AG09319 (cell line): ENCODE measurements around the gene ISLR.

Source experiments
- DNase-seq: peaks from one replicate; pipeline ENCODE4 v3.0.0-alpha.2; 2010; ENCODE audit warnings: low read depth; ENCODE audit errors: extremely low read depth
- TF ChIP-seq, protein P1 (sequence below): IDR thresholded peaks from 2 replicates; pipeline ENCODE4 v1.5.1; 2011; ENCODE audit warnings: low read depth, mild to moderate bottlenecking, inconsistent platforms, low read length, moderate library complexity

The ISLR gene

DNA sequence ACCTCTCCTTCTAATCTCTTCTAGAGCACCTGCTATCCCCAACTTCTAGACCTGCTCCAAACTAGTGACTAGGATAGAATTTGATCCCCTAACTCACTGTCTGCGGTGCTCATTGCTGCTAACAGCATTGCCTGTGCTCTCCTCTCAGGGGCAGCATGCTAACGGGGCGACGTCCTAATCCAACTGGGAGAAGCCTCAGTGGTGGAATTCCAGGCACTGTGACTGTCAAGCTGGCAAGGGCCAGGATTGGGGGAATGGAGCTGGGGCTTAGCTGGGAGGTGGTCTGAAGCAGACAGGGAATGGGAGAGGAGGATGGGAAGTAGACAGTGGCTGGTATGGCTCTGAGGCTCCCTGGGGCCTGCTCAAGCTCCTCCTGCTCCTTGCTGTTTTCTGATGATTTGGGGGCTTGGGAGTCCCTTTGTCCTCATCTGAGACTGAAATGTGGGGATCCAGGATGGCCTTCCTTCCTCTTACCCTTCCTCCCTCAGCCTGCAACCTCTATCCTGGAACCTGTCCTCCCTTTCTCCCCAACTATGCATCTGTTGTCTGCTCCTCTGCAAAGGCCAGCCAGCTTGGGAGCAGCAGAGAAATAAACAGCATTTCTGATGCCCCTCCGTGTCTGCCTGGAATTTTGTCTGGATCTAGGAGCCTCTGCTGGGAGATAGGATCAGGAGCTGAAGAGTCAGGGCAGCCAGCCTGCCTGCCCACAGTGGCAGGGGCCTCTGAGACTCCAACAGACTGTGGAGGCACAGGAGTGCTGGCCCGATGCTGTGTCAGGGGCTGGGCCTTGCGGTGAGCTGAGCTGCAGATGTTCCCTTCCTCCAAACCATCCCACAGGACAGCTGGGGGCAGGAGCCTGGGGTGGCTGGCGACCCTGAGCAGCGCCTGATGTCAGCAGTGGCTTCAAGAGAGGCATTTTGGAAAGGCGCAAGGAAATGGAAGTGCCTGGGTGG is 3.0 kb downstream of the ISLR start:
- TF ChIP-seq, protein P1, sequence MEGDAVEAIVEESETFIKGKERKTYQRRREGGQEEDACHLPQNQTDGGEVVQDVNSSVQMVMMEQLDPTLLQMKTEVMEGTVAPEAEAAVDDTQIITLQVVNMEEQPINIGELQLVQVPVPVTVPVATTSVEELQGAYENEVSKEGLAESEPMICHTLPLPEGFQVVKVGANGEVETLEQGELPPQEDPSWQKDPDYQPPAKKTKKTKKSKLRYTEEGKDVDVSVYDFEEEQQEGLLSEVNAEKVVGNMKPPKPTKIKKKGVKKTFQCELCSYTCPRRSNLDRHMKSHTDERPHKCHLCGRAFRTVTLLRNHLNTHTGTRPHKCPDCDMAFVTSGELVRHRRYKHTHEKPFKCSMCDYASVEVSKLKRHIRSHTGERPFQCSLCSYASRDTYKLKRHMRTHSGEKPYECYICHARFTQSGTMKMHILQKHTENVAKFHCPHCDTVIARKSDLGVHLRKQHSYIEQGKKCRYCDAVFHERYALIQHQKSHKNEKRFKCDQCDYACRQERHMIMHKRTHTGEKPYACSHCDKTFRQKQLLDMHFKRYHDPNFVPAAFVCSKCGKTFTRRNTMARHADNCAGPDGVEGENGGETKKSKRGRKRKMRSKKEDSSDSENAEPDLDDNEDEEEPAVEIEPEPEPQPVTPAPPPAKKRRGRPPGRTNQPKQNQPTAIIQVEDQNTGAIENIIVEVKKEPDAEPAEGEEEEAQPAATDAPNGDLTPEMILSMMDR = no peak
- no peak for DNase-seq

DNA sequence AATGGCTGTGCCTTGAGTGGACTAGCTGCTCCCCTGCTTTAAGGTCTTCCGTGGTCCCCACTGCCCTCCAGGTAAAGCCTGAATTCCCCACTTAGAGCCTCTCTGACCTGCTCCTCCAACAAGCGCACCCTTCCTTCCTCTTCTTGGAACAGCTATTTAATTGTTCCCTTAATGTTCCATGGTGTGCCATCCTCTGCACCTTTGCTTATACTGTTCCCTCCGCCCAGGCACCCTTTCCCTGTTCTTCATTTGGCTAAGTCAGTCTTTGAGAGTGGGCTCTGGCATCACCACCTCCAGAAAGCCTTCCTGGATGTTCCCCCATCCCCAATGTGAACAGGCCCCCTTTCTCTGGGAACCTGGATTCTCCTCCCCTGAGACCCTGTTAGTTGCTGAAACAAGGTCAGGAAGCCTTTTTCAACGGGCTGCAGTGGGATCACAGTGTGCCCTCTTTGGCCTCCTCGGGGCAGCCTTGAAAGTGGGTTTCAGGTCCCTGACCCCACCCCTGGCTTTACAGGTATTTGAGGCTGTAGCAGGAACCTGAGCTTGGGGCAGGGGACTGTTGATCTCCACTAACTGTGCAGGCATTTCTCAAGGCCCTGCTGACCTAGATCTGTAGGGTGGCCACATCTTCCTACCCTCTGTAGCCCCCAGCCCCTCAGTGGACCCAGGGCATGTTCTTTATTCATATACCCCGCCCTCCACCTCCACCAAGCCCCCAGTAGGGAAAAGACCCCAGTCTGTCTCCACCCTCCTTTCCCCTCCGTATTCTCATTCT is 5.0 kb downstream of the ISLR start:
- TF ChIP-seq, protein P1 = no peak
- DNase-seq = no peak

GRCh38 chr15:74179101-74179841 is 5.8 kb downstream of the ISLR start:
- TF ChIP-seq, protein P1 = no peak
- peak; percentile 93 for DNase-seq

- TF ChIP-seq, protein P1 = no peak
- no peak for DNase-seq
These were observed 6.7 kb downstream of the ISLR start for GRCh38 chr15:74179983-74180880.

- no peak for DNase-seq
- TF ChIP-seq, protein P1 = no peak
These were observed 7.5 kb downstream of the ISLR start for GRCh38 chr15:74180881-74181602.

DNA sequence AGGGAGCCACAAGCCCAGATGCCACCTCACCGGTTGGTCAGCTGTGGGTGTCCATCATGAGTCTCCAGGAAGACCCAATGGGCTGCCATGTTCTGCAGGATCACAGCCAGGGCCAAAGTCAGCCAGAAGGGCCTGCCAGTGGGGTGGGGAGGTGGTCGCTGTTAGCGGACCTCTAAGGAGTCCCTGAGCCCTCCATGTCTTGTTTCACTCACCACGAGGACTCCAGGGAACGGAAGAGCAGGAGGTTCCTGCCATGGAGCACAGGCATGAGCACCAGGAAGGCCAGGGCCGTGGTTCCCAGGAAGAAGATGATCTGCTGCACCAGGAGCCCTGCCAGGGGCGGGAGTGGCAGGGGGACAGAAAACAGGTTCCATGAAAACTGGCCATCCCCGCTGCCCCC is 8.6 kb downstream of the ISLR start:
- no peak for DNase-seq
- TF ChIP-seq, protein P1 = no peak
